DOHH2 (cell line): ENCODE results near the gene CRTC3.
"Not testable (repeated sequence)": the region's sequence is repeated elsewhere in the genome, so short reads cannot be mapped to it uniquely, and the experiment has no call there.

Experiments
- H3F3A ChIP-seq: fragments of 200-600 bp; sonication (generic), shearing (Covaris generic); 2 replicates; pipeline ENCODE4 v1.6.0; 2016; ENCODE audit warnings: antibody characterized with exemption, mild to moderate bottlenecking; ENCODE audit not compliant: control insufficient read depth, insufficient read depth
- H3K27ac ChIP-seq: fragments of 200-600 bp; sonication (generic); 2 replicates; pipeline ENCODE4 v1.5.1; 2014; ENCODE audit warnings: low read depth, mild to moderate bottlenecking, low read length, moderate library complexity
- H3K27me3 ChIP-seq: fragments of 200-600 bp; sonication (generic); 2 replicates; pipeline ENCODE4 v1.6.1; 2014; ENCODE audit warnings: mild to moderate bottlenecking, low read length, mixed read lengths; ENCODE audit not compliant: control insufficient read depth
- H3K36me3 ChIP-seq: fragments of 200-600 bp; sonication (generic); 2 replicates; pipeline ENCODE4 v1.6.1; 2014; ENCODE audit warnings: mild to moderate bottlenecking, low read length, moderate library complexity, mixed read lengths; ENCODE audit not compliant: control insufficient read depth
- H3K4me1 ChIP-seq: fragments of 200-600 bp; sonication (generic); 2 replicates; pipeline ENCODE4 v1.6.1; 2014; ENCODE audit warnings: mild to moderate bottlenecking, low read length, mixed read lengths; ENCODE audit not compliant: control insufficient read depth
- H3K4me2 ChIP-seq: fragments of 200-600 bp; sonication (generic); 2 replicates; pipeline ENCODE4 v1.6.0; 2014; ENCODE audit warnings: mild to moderate bottlenecking, low read length, moderate library complexity
- H3K4me3 ChIP-seq: fragments of 200-600 bp; sonication (generic); 2 replicates; pipeline ENCODE4 v1.5.1; 2014; ENCODE audit warnings: mild to moderate bottlenecking, low read length, mixed read lengths
- H3K79me2 ChIP-seq: fragments of 200-600 bp; sonication (generic); 2 replicates; pipeline ENCODE4 v1.6.1; 2014; ENCODE audit warnings: mild to moderate bottlenecking, low read length, mixed read lengths; ENCODE audit not compliant: control insufficient read depth
- H3K9me2 ChIP-seq: fragments of 200-600 bp; sonication (generic); replicated peaks from 2 replicates; pipeline ENCODE4 v1.6.1; 2014; ENCODE audit warnings: mild to moderate bottlenecking, low read length, mixed read lengths; ENCODE audit not compliant: control insufficient read depth
- H3K9me3 ChIP-seq: fragments of 200-600 bp; sonication (generic); 2 replicates; pipeline ENCODE4 v1.6.1; 2014; ENCODE audit warnings: antibody characterized with exemption, low read length, mixed read lengths; ENCODE audit not compliant: control insufficient read depth, insufficient read depth
- H4K20me1 ChIP-seq: fragments of 200-600 bp; sonication (generic); 2 replicates; pipeline ENCODE4 v1.6.0; 2014; ENCODE audit warnings: low read depth, mild to moderate bottlenecking, antibody characterized with exemption, low read length, moderate library complexity; ENCODE audit not compliant: control insufficient read depth, insufficient read depth
- CTCF ChIP-seq: fragments of 200-600 bp; sonication (generic); IDR thresholded peaks from one replicate; pipeline ENCODE4 v1.5.1; 2014; ENCODE audit warnings: antibody characterized with exemption, mild to moderate bottlenecking, low read depth, low read length; ENCODE audit not compliant: poor library complexity, severe bottlenecking
- EZH2phosphoT487 ChIP-seq: fragments of 200-600 bp; sonication (generic); IDR thresholded peaks from 2 replicates; pipeline ENCODE4 v1.6.1; 2017; ENCODE audit warnings: borderline replicate concordance, mild to moderate bottlenecking, antibody characterized with exemption, low read length, moderate library complexity, mixed read lengths

Gene CRTC3

GRCh38 chr15:90667073-90667754 is 137.5 kb downstream of the CRTC3 start:
- Histone ChIP-seq H3K79me2 (peaks cover 27% of the 10 kb centered on the region), H3F3A (peaks cover 47% of the 10 kb centered on the region), H3K4me1 (peaks cover 68% of the 10 kb centered on the region), H3K27ac (peak overlapping the region; percentile 99), H3K27me3 (no peaks in the 10 kb centered on the region), H3K9me3 (0 out of 2 replicates have a peak, but pooled peaks cover 1% of the 10 kb centered on the region), H3K4me3 (peak overlapping the region; percentile 40), H3K4me2 (peak overlapping the region; percentile 95), H3K36me3 (peaks cover 16% of the 10 kb centered on the region), H3K9me2 (no peaks in the 10 kb centered on the region), H4K20me1 (no peaks in the 10 kb centered on the region)
- no peak for TF ChIP-seq EZH2phosphoT487
- no peak for TF ChIP-seq CTCF

GRCh38 chr15:90667755-90668345 is 138.1 kb downstream of the CRTC3 start:
- Histone ChIP-seq H3K27ac (peak overlapping the region; percentile 99; the same call in 1 of the 2 replicates), H3K4me1 (peaks cover 63% of the 10 kb centered on the region), H3K79me2 (peaks cover 23% of the 10 kb centered on the region), H3F3A (peaks cover 41% of the 10 kb centered on the region), H3K36me3 (peaks cover 14% of the 10 kb centered on the region), H3K4me2 (peak overlapping the region; percentile 95)
- H3K9me2 ChIP-seq, H3K4me3 ChIP-seq, H3K9me3 ChIP-seq, H4K20me1 ChIP-seq, H3K27me3 ChIP-seq: not testable (repeated sequence)

GRCh38 chr15:90670631-90671030 is 140.9 kb downstream of the CRTC3 start:
- not testable (repeated sequence) for H3K27me3 ChIP-seq, H3K36me3 ChIP-seq, H3K9me3 ChIP-seq, H3K79me2 ChIP-seq, H3K4me2 ChIP-seq, H3K27ac ChIP-seq, H3K4me3 ChIP-seq, H3K9me2 ChIP-seq, H4K20me1 ChIP-seq
- Histone ChIP-seq H3F3A (peaks cover 20% of the 10 kb centered on the region), H3K4me1 (peaks cover 45% of the 10 kb centered on the region)

GRCh38 chr15:90671216-90671615 is 141.5 kb downstream of the CRTC3 start:
- no peaks in the 10 kb centered on the region for H3K27me3 ChIP-seq
- no peaks in the 10 kb centered on the region for H4K20me1 ChIP-seq
- no peaks in the 10 kb centered on the region for H3K79me2 ChIP-seq
- TF ChIP-seq EZH2phosphoT487 (no peak), CTCF (no peak)
- no peaks in the 10 kb centered on the region for H3K9me2 ChIP-seq
- peaks cover 16% of the 10 kb centered on the region; the same call in 1 of the 2 replicates for H3F3A ChIP-seq
- H3K4me1 ChIP-seq = peaks cover 39% of the 10 kb centered on the region
- no peak overlapping the region for H3K4me3 ChIP-seq
- no peaks in the 10 kb centered on the region for H3K36me3 ChIP-seq
- H3K27ac ChIP-seq = no peak overlapping the region
- H3K9me3 ChIP-seq = no peaks in the 10 kb centered on the region
- H3K4me2 ChIP-seq = no peak overlapping the region

GRCh38 chr15:90673357-90673756 is 143.6 kb downstream of the CRTC3 start:
- peaks cover 26% of the 10 kb centered on the region for H3K4me1 ChIP-seq
- H3K79me2 ChIP-seq, H4K20me1 ChIP-seq, H3K4me3 ChIP-seq, H3K27ac ChIP-seq, H3K27me3 ChIP-seq, H3K9me2 ChIP-seq, H3K4me2 ChIP-seq, H3K9me3 ChIP-seq, H3F3A ChIP-seq, H3K36me3 ChIP-seq: not testable (repeated sequence)
